Fibroblast of skin of left quadriceps (primary cell): ENCODE measurements around the gene SIK2.
"Not testable (repeated sequence)": the region's sequence is repeated elsewhere in the genome, so short reads cannot be mapped to it uniquely, and the experiment has no call there.

Experiments
- DNase-seq, 2 experiments: peaks; one replicate each; pipeline ENCODE4 v3.0.0-alpha.2; 2013; ENCODE audit warnings: low read depth in 2 of 2

SIK2 gene

DNA sequence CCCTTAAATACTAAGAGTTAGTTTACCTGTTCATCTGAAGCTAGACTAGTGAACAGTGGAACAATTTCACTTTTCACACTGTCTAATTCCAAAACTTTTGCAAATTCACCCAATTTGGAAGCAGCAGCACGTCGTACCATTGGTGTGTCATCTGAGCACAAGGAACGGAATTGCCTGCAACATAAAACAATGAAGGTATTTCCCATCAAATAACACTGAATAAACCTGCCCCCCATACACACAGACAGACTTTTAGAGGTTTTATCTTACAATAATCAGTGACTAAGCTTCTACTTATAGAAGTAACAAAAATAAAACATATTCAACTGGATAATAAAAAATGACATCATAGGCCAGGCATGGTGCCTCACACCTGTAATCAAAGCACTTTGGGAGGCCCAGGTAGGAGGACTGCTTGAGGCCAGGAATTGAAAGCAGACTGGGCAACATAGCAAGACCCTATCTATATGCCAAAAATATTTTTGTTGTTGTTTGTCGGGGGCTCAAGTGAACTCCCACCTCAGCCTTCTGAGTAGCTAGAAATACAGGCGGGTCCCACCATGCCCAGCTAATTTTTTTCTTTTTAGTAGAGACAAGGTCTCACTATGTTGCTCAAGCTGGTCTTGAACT is 157.6 kb downstream of the SIK2 start:
- no peak for DNase-seq

DNA sequence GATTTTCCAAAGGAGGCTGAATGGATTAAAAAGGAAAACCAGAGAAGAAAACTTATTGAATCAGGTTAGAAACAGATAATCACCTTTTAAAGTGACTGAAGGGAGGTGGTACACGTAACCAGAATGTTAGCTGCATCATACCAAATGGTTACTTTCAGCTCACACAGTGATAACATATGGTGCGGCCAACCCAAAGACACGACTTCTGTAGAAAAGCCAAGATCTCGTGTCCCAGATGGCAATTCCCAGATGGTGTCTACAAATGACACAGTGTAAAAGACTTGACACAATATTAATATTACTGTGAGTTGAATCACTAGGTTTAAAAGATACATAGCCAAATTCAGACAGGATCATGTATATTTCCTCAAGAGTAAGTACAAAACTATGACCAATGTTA is 158.8 kb downstream of the SIK2 start:
- no peak for DNase-seq

DNA sequence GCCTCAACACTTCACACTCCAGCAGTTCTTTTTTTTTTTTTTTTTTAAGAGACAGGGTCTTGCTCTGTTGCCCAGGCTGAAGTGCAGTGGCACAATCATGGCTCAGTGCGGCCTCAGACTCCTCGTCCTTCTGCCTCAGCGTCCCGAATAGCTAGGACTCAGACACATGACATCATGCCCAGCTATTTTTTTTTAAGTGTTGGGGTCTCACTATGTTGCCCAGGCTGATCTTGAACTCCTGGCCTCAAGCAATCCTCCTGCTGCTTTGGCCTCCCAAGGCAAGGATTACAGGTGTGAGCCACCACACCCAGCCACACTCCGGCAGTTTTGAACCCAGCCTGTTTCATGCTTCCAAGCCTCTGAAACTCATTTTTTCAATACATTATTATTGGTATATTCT is 160.3 kb downstream of the SIK2 start:
- no peak for DNase-seq

DNA sequence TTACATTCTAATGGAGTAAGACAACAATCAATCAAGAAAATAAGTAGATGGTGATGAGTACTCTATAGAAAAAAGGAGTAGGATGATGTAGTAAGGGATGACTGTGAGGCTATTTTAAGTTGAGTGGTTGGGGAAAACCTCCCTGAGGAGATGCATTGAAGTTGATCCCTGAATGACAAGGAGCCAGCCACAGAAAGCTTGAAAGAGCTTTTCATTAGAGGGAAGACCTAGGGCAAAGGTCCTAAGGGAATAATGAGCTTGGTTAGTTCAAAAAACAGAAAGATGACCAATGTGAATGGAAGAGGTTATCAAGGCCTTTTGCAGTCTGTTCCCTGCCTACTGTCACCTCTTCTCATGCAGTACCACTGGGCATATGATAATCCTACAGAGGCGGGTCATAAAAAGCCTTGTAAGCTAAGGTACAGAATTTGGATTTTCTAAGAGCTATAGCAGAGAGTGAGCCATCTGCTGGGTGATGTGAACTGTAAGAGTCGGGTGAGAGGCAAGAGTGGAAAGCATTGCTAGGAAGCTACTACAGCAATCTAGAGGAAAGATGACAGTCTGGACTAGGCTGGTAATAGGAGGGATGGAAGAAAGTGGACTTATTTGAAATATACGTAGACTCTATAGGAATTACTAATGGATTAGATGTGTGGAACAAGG is 160.9 kb downstream of the SIK2 start:
- no peak for DNase-seq

DNA sequence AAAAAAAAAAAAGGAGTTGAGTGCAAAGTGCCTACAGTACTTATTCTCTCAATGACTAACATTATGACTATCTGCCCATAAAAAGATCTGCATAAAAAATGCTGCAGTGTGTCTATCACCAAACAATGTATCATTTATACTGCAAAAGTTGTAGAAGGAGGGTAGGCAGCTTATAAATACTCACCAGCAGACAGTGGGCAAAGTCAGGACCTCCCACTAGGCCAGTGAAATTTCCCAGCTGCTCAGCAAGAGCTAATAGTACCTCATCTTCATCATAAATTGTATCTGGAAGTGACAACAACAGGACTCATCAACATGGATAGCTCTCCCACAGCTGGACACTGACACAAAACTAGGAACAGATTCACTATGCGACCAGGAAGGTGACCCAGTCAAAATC is 162.4 kb downstream of the SIK2 start:
- no peak for DNase-seq

DNA sequence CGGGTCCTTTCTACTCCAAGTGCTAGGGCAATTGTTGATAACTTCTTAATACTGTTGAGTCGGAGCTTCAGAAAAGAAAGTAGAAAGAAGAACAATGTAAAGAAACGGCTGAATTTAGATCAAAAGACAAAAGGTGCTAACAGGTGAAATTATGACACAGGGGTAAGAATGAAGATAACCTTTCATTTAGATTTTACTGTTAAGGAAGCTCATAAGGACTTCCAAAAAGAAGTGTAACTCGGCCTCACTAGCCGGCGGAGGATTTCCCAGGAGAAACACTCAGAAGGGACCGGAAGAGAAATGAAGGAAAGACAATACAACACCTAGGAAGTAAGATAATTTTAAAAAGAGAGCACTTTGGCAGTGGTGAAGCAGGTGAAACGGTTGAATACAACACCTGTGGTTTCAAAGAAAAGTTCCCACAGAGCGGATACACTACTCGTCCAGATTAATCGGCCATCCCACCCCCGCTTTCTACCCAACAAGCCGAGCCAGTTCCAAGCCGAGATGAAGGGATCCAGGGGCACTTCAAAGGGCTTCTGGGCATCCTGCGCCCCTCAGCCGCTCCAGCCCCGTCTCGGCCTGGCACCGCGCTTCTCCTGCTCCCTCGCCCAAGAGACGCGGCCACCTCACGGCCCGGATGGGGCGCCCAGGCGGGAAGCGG is 163.2 kb downstream of the SIK2 start:
- no peak for DNase-seq

DNA sequence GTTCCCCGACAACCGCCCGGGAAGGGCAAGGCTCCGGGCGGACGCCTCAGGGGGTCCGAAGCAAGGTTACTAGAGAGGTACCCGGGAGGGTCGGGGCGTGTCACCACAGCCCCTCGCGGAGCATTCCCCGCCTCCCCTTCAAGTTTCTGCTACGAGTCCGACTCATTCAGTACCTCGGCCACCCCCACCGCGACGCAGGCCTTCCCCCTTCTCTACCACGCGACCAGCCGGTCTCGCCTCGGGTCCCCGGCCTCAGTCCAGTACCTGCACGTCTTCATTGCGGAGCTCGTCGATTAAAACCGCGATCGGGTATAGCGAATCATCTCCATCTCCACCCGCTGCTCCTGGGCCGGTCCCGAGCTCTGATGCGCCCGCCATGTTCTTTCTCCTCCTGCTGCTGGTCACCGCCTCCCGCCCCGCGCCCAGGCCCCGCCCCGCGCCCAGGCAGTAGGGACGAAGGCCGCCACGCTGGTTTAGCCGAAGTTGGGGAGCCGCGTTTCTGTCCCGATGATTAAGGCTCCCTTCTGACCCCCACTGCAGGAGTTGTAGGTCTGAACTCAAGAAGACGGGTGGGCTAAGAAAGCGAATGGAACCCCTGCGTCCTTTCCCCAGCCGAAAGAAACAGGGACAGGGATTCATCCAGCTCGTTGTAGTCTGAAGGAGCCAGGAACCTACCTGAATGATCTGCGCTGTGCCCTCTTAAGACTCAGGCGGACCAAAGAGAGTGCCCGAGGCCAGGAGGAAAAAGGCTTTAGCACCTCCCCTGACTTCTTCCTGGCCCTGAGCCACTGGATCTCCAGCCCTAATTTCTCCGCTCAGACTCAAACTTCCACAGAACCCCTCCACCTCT is 164.0 kb downstream of the SIK2 start, which contains the start of gene PPP2R1B:
PPP2R1B (minus strand) TSS at position 406 of the 850 bp plus-strand sequence; CDS start at position 378, 28 bp downstream.
- peak; percentile 18 to 21 for DNase-seq

DNA sequence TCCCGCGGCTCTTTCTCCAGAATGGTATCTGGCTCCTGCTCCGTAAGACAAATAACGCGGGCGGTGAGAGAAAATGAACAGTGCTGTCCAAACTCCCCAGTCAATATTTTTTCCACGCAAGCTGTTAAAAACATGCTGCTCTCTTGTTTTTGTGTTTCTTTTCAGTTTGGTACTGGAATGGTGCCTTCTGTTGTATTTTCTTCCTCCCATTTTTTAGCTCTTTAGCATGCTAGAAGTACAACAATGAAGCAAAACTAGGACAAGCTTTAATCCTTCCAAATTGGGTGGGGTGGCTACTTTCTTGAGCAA is 164.5 kb downstream of the SIK2 start:
- DNase-seq, result no peak

DNA sequence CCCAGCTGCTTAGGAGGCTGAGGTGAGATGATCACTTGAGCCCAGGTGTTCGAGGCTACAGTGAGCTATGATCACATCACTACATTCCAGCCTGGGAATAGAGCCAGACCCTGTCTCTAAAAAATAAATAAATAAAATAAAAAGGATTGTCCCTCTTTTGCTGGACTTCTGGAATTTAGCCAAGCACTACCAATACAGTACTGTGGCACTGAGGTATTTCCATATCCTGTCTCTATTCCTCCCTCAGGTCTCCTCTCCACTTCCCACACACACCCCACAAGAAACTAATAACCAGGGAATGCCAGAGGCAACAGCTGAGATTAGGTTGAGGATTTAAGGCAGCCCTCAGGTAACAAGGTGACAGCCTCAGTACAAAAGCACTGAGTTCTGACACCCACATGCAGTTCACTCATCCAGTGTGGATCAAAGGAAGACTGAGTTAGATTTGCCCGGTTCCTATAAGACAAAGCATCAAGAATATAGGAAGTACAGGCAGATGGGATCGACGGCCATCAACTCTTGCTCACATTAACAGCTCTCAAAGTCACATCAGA is 168.4 kb downstream of the SIK2 start:
- DNase-seq, result no peak

DNA sequence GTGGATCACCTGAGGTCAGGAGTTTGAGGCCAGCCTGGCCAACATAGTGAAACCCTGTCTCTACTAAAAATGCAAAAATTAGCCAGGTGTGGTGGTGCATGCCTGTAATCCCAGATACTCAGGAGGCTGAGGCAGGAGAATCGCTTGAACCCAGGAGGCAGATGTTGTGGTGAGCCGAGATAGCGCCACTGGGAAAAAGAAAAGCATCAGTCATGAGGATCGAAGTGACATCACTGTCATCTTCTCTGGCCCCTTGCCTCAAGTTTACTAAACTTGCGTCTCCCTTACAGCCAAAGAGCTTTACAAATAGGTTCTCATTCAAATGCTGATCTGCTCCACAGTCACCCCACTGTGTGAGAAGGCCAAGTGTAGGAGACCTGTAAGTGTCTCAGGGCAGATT is 169.0 kb downstream of the SIK2 start:
- not testable (repeated sequence) for DNase-seq

DNA sequence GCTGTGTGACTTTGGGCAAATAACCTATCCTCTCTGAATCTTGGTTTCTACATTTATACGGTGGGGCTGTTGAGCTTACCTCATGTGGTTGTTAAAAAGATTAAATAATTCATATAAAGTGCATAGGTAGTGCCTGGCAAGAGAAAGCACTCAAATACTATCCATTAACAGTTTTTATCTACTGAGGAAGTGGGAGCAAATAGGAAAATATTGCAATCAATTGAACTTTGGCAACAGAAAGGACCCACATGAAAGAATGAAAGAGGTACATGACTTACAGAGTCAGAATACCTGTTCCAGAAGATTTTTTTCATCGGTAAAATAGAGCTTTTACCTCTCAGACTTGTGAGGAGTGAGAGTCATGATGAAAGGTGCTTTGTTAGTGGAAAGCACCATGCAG is 170.3 kb downstream of the SIK2 start:
- DNase-seq, result no peak

DNA sequence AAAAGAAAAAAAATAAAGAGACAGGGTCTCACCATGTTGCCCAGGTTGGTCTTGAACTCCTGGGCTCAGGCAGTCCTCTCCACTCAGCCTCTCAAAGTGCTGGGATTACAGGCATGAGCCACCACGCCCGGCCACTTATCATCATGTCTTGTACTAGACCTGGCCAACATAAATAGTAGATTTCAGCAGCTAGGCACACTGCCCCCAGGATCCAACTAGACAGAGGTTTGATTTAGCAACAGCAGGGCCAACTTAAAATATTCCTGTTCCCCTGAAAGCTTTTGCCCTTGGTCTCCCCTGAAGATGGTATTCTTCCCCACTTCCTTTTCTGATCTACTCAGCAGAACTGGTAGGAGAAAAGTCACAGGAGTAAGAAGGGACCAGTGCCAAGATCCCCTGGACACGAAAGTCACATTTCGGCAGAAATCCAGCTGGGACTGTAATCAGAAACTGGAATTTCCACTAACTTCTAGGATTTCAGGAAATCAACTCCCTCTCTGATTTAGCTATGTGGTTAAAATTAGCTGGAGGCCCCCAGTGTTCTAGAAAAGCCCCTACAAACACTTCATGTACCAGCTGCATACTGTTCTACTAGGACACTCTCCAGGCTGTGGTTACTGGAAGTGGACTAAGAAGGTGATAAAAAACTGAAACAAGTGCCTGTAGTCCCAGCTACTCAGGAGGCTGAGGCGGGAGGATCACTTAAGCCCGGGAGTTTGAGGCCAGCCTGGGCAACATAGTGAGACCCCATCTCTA is 172.9 kb downstream of the SIK2 start:
- DNase-seq, result no peak

DNA sequence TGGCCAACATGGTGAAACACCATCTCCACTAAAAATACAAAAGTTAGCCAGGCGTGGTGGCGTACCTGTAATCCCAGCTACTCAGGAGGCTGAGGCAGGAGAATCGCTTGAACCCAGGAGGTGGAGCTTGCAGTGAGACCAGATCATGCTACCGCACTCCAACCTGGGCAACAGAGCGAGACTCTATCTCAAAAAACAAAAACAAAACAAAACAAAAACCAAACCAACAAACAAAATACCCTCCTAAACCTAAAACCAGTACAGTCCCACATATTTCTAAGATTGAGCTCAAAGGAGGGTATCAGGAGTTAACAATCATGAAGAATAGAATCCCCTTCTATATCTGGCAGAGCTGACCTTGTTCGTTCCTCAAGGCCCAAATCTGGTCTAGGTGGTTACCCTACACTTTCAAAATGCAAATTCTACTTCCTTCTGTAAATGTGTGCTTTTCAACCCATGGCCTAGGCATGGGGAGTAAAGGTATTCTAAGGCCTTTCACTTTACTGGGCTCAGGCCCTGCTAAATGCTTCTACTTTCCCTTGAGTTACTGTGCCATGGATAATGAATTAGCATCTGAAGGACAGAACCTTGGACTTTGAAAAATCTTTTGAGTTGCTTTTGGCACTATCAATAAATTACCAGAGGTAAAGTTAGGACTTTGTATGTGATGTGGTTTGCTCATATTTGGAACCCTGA is 174.3 kb downstream of the SIK2 start:
- no peak for DNase-seq

DNA sequence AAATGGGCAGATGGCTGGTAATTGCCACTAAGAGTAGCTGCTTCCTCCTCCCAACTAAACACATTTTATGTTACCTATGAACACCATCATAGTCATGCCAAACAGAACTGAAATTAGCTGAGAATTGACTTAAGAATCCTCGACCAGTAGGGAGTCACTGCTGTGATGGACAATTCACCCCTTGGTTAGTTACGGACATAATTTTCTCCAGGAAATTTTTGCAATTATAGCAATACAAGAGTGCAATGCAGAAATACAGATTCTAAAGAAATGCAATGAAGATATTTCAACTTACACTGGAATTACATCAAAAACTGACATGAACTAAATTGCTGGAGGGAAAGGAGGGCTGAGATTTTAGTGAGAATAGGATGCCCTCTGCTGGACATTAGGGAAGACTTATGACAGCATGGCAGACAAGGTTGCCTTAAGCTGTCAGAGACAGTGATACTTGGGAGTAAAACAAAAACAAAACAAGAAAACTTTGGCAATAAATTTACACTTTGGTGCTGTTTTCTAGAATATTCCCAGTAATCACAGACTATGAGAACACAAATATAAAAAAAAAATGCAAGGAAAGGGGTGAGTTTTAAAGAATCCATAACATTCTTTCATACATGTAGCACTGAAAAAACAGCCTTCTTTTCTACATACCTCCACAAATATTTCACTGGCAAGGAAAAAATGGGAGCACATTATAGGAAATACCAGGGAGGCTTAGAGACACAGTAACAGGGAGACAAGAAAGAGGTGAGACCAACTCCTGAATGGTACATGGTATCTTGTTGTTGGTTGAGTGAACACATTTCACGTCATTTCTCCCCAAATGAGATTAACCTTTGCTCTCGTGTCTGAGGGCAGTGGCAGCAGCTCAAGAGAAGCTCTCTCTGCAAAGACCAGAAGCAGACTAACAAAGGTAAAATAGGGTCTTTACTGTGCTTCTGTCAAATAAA is 175.1 kb downstream of the SIK2 start:
- peak in 1 of 2 experiments; percentile 52 for DNase-seq

DNA sequence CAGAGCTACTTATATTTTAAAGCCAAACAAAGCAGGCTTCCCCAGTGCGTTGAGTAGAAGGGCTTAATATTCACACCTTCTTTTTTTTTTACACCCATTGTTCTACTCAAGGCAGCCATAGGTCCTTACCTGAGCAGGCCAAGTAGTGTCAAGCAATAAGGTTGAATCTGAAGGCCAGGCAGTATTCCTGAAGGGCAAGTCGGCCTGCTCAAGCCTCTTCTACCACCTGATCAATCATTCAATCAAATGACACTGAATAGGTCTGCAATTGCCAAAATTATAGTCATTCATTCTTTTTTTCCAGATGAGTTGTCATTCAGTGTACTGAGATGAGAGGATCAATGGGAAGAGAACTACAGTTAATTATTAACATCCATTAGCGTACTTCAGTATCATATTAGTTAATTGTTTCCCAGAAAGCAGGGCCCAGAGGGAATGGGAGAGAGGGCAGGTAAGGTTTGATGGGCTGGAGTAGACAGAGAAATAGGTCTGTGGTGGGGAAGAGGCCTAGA is 175.9 kb downstream of the SIK2 start:
- no peak for DNase-seq

DNA sequence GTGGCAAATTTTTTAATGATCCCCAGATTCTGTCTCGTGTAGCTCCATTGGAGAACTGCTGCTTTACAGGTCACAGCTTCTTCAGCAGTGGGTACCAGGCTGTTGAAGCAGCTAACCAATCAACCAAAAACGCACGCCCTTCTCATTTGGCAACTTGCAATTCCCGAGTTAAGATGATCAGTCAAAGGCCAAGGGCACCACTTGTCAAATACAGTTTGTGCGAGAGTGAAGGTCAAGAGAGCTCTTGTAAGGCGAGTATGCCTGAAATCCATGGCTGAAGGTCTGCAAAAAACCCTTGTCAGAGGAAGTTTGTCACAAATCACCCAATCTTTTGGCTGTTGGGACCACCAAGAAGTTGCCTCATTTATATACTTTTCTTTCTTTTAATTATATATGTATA is 176.9 kb downstream of the SIK2 start:
- DNase-seq, result no peak
